Ovary (tissue), 9 donors: ENCODE results near the gene TRAPPC3L. TPM values are rescaled to one million over a fixed set of nuclear protein-coding genes. Genes with fewer than 3 reads are reported as not detected.

Experiments
- DNase-seq, 5 donors: peaks; one replicate each; pipeline ENCODE4 v3.0.0-alpha.2; 2019 to 2020
- H3K27ac ChIP-seq, 2 donors: fragments of 200-600 bp; one replicate each; pipeline versions ENCODE4 v1.5.1 to v1.8.0; 2019 to 2022
- H3K27me3 ChIP-seq: fragments of 200-600 bp; one replicate; pipeline ENCODE4 v1.8.0; 2022
- H3K36me3 ChIP-seq: fragments of 200-600 bp; sonication (generic); one replicate; pipeline ENCODE4 v1.5.1; 2019
- H3K4me1 ChIP-seq: one replicate; pipeline ENCODE4 v1.8.1; 2013; ENCODE audit warnings: mild to moderate bottlenecking, moderate library complexity; ENCODE audit not compliant: insufficient read depth
- H3K4me3 ChIP-seq: fragments of 200-600 bp; sonication (generic); one replicate; pipeline ENCODE4 v1.5.1; 2017
- H3K9me3 ChIP-seq, 2 donors: fragments of 200-600 bp in 1 of 2; sonication (generic) in 1 of 2; one replicate each; pipeline versions ENCODE4 v1.5.1 to v1.8.1; 2013 to 2019; ENCODE audit warnings: mild to moderate bottlenecking in 1 of 2, moderate library complexity in 1 of 2
- EP300 ChIP-seq: sonication (generic); formaldehyde crosslinking; IDR thresholded peaks from one replicate; pipeline ENCODE4 v1.6.1; 2017; ENCODE audit warnings: antibody characterized with exemption
- POLR2A ChIP-seq: fragments of 450-650 bp; IDR thresholded peaks from one replicate; pipeline ENCODE4 v1.6.1; 2017; ENCODE audit warnings: antibody characterized with exemption, mild to moderate bottlenecking, moderate library complexity
- WGBS, 3 donors: extraction: QIAGEN DNeasy Blood & Tissue Kit in 1 of 3; methylation state at CpG; one replicate each; pipeline versions ENCODE4 v1.1.5 to v1.1.7; 2013 to 2017; 5-methylcytosine and 5-hydroxymethylcytosine counted together
- intact Hi-C, 4 donors: fragments of 100-400 bp; cut with DNase I; formaldehyde crosslinking; loops; one replicate each; pipeline versions ENCODE4 v1.11.0 to v1.15.1; 2022 to 2023
- polyA plus RNA-seq, 2 donors: library from polyadenylated mRNA; stranded (reverse); fragments of 200-250 nt in 1 of 2; fragments of 350-450 nt in 1 of 2; fragmentation: Illumina TruSeq in 1 of 2; extraction: RNeasy Lipid Tissue Mini Kit (QIAGEN cat#74804) in 1 of 2; gene quantifications; one replicate each; pipeline ENCODE4 v1.2.3, GENCODE V29; 2013 to 2014
- total RNA-seq, 7 donors: library from RNA; depleted of rRNA in 2 of 7; stranded (reverse); fragments of >200 nt in 2 of 7; fragmentation: NEBNext Ultra II Directional in 3 of 7; extraction: Animal tissue kit (Norgen Biotek cat#: 25700) in 3 of 7; gene quantifications; one replicate each; pipeline versions ENCODE4 v1.1.0 to v1.2.4, GENCODE V29; 2016 to 2023
- TF ChIP-seq, protein P1 (sequence below), 3 donors: fragments of 450-650 bp in 2 of 3; fragments of 200-600 bp in 1 of 3; IDR thresholded peaks; one replicate each; pipeline versions ENCODE4 v1.5.1 to v1.8.0; 2016 to 2022; ENCODE audit warnings: antibody characterized with exemption in 3 of 3, mild to moderate bottlenecking in 1 of 3
- donor health status: DM: no; HTN: no; CAD: no; lungs with moderate emphysema.
- donor health status: DM: no; HTN: no; CAD: no.
- donor health status: Bipolar disorder and iron deficiency.
- donor health status: DM: yes; HTN: yes; CAD: no.
- donor health status: DM: no; HTN: no; CAD: no.
- donor health status: DM: yes; HTN: yes; CAD: no.

Gene TRAPPC3L
- total and polyA plus RNA-seq, 9 donors = 0.08 to 0.20 (median 0.10) TPM; not detected in 6

GRCh38 chr6:116571683-116572000 is 26.2 kb upstream of the TRAPPC3L start:
- Histone ChIP-seq H3K4me3 (peak overlapping the region; percentile 62), H3K36me3 (no peaks in the 10 kb centered on the region), H3K27ac (peak overlapping the region; percentile 24 to 79), H3K4me1 (peaks cover 2% of the 10 kb centered on the region), H3K27me3 (no peaks in the 10 kb centered on the region), H3K9me3 (no peaks in the 10 kb centered on the region)
- TF ChIP-seq, protein P1, sequence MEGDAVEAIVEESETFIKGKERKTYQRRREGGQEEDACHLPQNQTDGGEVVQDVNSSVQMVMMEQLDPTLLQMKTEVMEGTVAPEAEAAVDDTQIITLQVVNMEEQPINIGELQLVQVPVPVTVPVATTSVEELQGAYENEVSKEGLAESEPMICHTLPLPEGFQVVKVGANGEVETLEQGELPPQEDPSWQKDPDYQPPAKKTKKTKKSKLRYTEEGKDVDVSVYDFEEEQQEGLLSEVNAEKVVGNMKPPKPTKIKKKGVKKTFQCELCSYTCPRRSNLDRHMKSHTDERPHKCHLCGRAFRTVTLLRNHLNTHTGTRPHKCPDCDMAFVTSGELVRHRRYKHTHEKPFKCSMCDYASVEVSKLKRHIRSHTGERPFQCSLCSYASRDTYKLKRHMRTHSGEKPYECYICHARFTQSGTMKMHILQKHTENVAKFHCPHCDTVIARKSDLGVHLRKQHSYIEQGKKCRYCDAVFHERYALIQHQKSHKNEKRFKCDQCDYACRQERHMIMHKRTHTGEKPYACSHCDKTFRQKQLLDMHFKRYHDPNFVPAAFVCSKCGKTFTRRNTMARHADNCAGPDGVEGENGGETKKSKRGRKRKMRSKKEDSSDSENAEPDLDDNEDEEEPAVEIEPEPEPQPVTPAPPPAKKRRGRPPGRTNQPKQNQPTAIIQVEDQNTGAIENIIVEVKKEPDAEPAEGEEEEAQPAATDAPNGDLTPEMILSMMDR (IDR thresholded peaks at IDR 0.05) = no peak
- TF ChIP-seq POLR2A (no peak), EP300 (no peak)
- intact Hi-C loops = no loop called here
- 0 to 1% (median 0%) methylated on average over 12 of the region's 12 CpGs for WGBS, 3 donors
- no peak for DNase-seq

GRCh38 chr6:116570856-116571682 is 25.6 kb upstream of the TRAPPC3L start, which contains the start of gene RWDD1:
RWDD1 (plus strand) TSS chr6:116571504; CDS start chr6:116571583, 79 bp downstream.
- 0 to 1% (median 0%) methylated on average over 54 to 62 of the region's 62 CpGs for whole genome bisulfite sequencing, 3 donors
- H3K36me3 ChIP-seq = no peaks in the 10 kb centered on the region
- H3K4me1 ChIP-seq = peaks cover 2% of the 10 kb centered on the region
- H3K27ac ChIP-seq = peak within 1 kb of the TSS; percentile 24 to 79
- intact Hi-C loops = no loop called here
- DNase-seq = peak; percentile 97 to 99 (median 98)
- H3K27me3 ChIP-seq = no peaks in the 10 kb centered on the region
- TF ChIP-seq, protein P1 (IDR thresholded peaks at IDR 0.05) = no peak
- TF ChIP-seq EP300 (no peak), POLR2A (peak; percentile 67)
- no peaks in the 10 kb centered on the region for H3K9me3 ChIP-seq
- peak within 1 kb of the TSS; percentile 62 for H3K4me3 ChIP-seq

- intact Hi-C loops = loop anchor here in 1 of 4 donors (10.0 kb wide), 1 partner anchor 294 kb away; the partner anchor contains the start of gene TSPYL1
- WGBS, 3 donors = 65 to 67% (median 66%) methylated on average over 7 of the region's 7 CpGs
- TF ChIP-seq, protein P1 (IDR thresholded peaks at IDR 0.05) = no peak
- no peak for TF ChIP-seq EP300
Measured at GRCh38 chr6:116568821-116569755, 23.6 kb upstream of the TRAPPC3L start.

GRCh38 chr6:116568111-116568510 is 22.6 kb upstream of the TRAPPC3L start:
- no peak for DNase-seq
- no peaks in the 10 kb centered on the region for H3K36me3 ChIP-seq
- no peak overlapping the region for H3K4me3 ChIP-seq
- H3K27me3 ChIP-seq = no peaks in the 10 kb centered on the region
- H3K27ac ChIP-seq = no peak overlapping the region
- peaks cover 2% of the 10 kb centered on the region for H3K4me1 ChIP-seq
- no peaks in the 10 kb centered on the region for H3K9me3 ChIP-seq
- TF ChIP-seq POLR2A (no peak), EP300 (no peak)
- TF ChIP-seq, protein P1 (IDR thresholded peaks at IDR 0.05) = no peak
- intact Hi-C loops = loop anchor here in 1 of 4 donors (10.0 kb wide), 1 partner anchor 293 kb away; the partner anchor contains the start of gene TSPYL1

More at GRCh38 chr6:116568821-116569755, 23.6 kb upstream of the TRAPPC3L start:
- H3K27me3 ChIP-seq = no peaks in the 10 kb centered on the region
- no peak overlapping the region for H3K4me3 ChIP-seq
- H3K4me1 ChIP-seq = peaks cover 2% of the 10 kb centered on the region
- no peak overlapping the region for H3K27ac ChIP-seq
- H3K9me3 ChIP-seq = no peaks in the 10 kb centered on the region
- DNase-seq = no peak
- H3K36me3 ChIP-seq = no peaks in the 10 kb centered on the region
